Kidney epithelial cell (primary cell): ENCODE data around the gene ZNF354C. TPM values are rescaled to one million over a fixed set of nuclear protein-coding genes. Genes with fewer than 3 reads are reported as not detected.

Experiments
- DNase-seq: peaks from one replicate; pipeline ENCODE4 v3.0.0-alpha.2; 2010; ENCODE audit warnings: low read depth
- H3K27me3 ChIP-seq: 2 replicates; pipeline ENCODE4 v1.6.0; 2011; ENCODE audit warnings: low read length; ENCODE audit not compliant: control insufficient read depth, insufficient read depth
- H3K36me3 ChIP-seq: 2 replicates; pipeline ENCODE4 v1.5.1; 2011; ENCODE audit warnings: low read length; ENCODE audit not compliant: control insufficient read depth, insufficient read depth
- H3K4me3 ChIP-seq: 2 replicates; pipeline ENCODE4 v1.5.1; 2011; ENCODE audit warnings: low read depth, mild to moderate bottlenecking, control low read depth, low read length
- CTCF ChIP-seq: IDR thresholded peaks from 2 replicates; pipeline ENCODE4 v1.5.1; 2011; ENCODE audit warnings: mild to moderate bottlenecking, moderate library complexity, low read length, control low read depth, inconsistent platforms; ENCODE audit not compliant: insufficient read depth, poor library complexity, severe bottlenecking
- total RNA-seq: library from RNA; depleted of rRNA; stranded (reverse); fragments of >200 nt; gene quantifications from 2 replicates; pipeline ENCODE4 v1.2.3, GENCODE V29; 2015

Gene ZNF354C
- total RNA-seq, 1 donor from 2014 or later: 6.9 TPM

- no peaks in the 10 kb centered on the region for H3K27me3 ChIP-seq
- no peak overlapping the region for H3K4me3 ChIP-seq
- no peak for DNase-seq
- H3K36me3 ChIP-seq: no peaks in the 10 kb centered on the region
- no peak for TF ChIP-seq CTCF
Measured at GRCh38 chr5:179132586-179133355, 72.6 kb downstream of the ZNF354C start.

Other genes starting within 250 kb of the ZNF354C start
- gene ZNF354B, start 200.4 kb upstream of the ZNF354C start, total RNA-seq: 10.3 and 11.3 TPM in 2 replicates
- 1.3 and 2.9 TPM in 2 replicates for gene ZFP2, start 164.5 kb upstream of the ZNF354C start, total RNA-seq
- gene ZNF454, start 119.2 kb upstream of the ZNF354C start, total RNA-seq: 5.0 and 5.8 TPM in 2 replicates
- gene GRM6, start 65.1 kb upstream of the ZNF354C start, total RNA-seq: not detected in 2 replicates
- 2.3 and 4.4 TPM in 2 replicates for gene ZNF879, start 36.6 kb upstream of the ZNF354C start, total RNA-seq